ENCODE results near the gene GMDS.

GMDS gene

DNA sequence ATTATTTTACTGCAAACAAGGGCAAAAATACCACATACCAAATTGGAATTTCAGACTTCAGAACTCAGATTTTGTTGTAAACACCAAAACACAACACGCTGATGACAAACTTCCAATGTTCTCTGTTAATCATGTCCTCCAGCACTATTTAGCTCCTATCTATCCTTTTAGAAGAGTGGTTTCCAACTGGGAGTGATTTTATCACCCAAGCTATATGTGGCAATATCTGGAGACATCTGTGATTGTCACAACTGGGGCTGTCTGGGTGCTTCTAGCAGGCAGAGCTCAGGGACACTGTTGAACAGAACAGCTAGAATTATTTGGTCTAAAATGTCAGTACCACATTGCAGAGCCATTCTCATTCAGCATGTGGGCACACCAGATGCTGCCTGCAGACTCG, 391.1 kb downstream of the GMDS start:
- TF ChIP-seq, protein P1, sequence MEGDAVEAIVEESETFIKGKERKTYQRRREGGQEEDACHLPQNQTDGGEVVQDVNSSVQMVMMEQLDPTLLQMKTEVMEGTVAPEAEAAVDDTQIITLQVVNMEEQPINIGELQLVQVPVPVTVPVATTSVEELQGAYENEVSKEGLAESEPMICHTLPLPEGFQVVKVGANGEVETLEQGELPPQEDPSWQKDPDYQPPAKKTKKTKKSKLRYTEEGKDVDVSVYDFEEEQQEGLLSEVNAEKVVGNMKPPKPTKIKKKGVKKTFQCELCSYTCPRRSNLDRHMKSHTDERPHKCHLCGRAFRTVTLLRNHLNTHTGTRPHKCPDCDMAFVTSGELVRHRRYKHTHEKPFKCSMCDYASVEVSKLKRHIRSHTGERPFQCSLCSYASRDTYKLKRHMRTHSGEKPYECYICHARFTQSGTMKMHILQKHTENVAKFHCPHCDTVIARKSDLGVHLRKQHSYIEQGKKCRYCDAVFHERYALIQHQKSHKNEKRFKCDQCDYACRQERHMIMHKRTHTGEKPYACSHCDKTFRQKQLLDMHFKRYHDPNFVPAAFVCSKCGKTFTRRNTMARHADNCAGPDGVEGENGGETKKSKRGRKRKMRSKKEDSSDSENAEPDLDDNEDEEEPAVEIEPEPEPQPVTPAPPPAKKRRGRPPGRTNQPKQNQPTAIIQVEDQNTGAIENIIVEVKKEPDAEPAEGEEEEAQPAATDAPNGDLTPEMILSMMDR (IDR thresholded peaks at IDR 0.05; ENCODE audit: insufficient read depth, low read length, poor library complexity, severe bottlenecking) = no peak
- no peak for DNase-seq (ENCODE audit: extremely low read depth, insufficient read length)
- no peak overlapping the region for H3K4me3 ChIP-seq (replicated peaks; ENCODE audit: low read depth, low read length)
- no peaks in the 10 kb centered on the region for H3K36me3 ChIP-seq (ENCODE audit: control insufficient read depth, insufficient read depth, low read length)
- H3K27me3 ChIP-seq (replicated peaks; ENCODE audit: control insufficient read depth, insufficient read depth, low read length) = no peaks in the 10 kb centered on the region

DNA sequence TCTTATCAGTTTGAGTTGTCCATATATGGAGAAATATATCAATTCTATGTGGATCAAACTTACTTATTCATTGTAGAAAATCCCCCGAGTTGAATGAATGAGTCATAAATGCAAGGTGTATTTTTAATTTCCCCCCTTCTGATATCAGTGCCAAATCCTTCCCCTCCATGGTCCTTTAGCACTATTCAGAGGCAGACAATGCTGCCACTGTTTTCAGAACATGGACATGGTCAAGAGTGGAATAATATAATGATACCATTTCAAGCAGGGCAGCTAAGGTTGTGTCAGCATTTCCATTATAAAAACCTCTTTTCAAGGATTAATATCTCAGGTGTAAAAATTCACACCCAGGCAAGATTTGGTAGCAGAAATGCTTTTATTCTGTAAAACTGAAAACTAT, 391.6 kb downstream of the GMDS start:
- no peaks in the 10 kb centered on the region for H3K27me3 ChIP-seq (replicated peaks; ENCODE audit: control insufficient read depth, insufficient read depth, low read length)
- no peaks in the 10 kb centered on the region for H3K36me3 ChIP-seq (ENCODE audit: control insufficient read depth, insufficient read depth, low read length)
- TF ChIP-seq, protein P1 (IDR thresholded peaks at IDR 0.05; ENCODE audit: insufficient read depth, low read length, poor library complexity, severe bottlenecking) = no peak
- H3K4me3 ChIP-seq (replicated peaks; ENCODE audit: low read depth, low read length) = no peak overlapping the region
- DNase-seq (ENCODE audit: extremely low read depth, insufficient read length) = no peak

DNA sequence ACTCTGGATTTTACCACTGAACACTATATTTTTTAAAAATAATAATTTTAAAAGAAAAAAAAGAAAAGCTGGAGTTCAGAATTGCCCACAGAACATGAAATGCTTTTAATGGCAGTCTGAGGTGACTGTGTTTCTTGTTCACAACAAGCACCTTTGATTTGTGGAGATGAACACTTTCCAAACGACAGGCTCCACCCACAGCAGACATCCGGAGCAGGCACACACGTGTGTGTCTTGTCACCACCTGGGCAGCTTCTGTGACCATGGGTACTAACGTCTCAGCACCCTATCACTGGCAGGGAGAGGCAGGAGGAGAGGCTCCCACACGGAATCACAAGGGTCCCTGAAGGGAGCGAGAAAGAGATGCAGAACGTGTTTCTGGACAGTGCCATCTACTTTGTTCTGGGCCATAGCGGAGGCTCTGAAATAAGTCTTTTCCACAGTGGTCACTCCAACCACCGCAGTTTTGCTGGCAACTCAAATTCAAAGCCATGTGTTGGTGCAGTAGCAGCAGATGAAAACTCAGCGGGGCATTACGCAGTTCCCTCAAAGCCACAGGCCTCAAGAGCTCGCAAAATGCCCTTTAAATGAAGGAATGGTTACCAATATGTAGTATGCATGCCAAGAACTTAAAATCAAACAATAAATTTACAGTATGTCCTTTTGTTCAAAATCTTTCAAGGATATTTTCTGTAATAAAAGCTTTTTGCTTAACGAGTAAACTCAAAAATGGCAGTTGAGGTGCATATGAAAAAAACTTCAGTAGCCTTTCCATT, 393.5 kb downstream of the GMDS start:
- DNase-seq (ENCODE audit: extremely low read depth, insufficient read length) = no peak
- TF ChIP-seq, protein P1 (IDR thresholded peaks at IDR 0.05; ENCODE audit: insufficient read depth, low read length, poor library complexity, severe bottlenecking) = no peak
- H3K4me3 ChIP-seq (replicated peaks; ENCODE audit: low read depth, low read length) = no peak overlapping the region
- H3K27me3 ChIP-seq (replicated peaks; ENCODE audit: control insufficient read depth, insufficient read depth, low read length) = no peaks in the 10 kb centered on the region
- H3K36me3 ChIP-seq (ENCODE audit: control insufficient read depth, insufficient read depth, low read length) = no peaks in the 10 kb centered on the region

DNA sequence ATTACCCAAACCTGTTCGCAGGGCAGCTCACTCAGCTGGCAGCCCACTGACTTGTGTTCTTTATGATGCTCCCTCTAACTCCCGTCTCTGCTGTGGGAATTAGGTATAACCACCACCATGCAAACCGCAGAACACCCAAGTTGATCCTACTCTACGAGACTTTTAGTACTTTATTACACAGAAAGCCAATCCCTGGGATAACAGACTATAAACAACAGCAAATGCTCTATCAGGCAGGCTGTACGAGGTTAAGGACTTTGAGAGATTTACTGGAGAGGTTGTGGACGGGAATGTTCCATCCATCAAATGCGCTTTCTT, 394.6 kb downstream of the GMDS start:
- TF ChIP-seq, protein P1 (IDR thresholded peaks at IDR 0.05; ENCODE audit: insufficient read depth, low read length, poor library complexity, severe bottlenecking) = no peak

DNA sequence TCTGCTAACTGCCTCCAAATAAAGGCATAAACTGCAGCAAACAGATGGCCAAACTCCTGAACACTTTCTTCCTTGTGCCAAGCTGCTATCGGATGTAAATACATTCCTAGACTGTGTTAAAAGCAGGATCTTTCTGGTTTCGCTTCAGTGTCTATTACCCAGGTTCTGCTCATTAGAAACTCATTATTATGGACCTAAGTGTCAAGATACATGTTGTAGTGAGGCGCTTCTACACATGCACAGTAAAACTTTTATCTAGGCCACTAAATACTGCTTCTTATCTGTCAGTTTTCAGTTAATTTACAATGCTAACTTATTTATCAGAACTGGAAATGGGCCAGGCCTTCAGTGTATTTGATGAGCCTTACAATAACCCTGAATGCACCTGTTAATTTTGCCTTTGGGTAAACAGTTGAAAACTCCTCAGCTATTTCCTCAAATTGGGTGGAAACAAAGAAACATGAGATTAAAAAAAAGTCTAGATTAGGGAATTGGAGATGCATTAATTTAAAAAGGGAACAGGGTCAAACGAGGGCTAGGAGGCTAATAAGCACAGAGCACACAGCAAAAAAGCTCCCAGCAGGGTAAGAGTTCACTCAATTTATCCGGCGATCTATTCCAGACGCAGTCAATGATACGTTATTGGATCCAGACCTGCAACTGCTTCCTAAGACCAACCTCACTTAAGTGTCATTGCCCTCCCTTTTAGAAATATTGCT, 395.1 kb downstream of the GMDS start:
- TF ChIP-seq, protein P1 (IDR thresholded peaks at IDR 0.05; ENCODE audit: insufficient read depth, low read length, poor library complexity, severe bottlenecking) = no peak
- no peak overlapping the region for H3K4me3 ChIP-seq (replicated peaks; ENCODE audit: low read depth, low read length)
- H3K36me3 ChIP-seq (ENCODE audit: control insufficient read depth, insufficient read depth, low read length) = no peaks in the 10 kb centered on the region
- DNase-seq (ENCODE audit: extremely low read depth, insufficient read length) = no peak
- H3K27me3 ChIP-seq (replicated peaks; ENCODE audit: control insufficient read depth, insufficient read depth, low read length) = no peaks in the 10 kb centered on the region

More for the DNA sequence above, 394.6 kb downstream of the GMDS start:
- no peak overlapping the region for H3K4me3 ChIP-seq (replicated peaks; ENCODE audit: low read depth, low read length)
- no peaks in the 10 kb centered on the region for H3K27me3 ChIP-seq (replicated peaks; ENCODE audit: control insufficient read depth, insufficient read depth, low read length)
- DNase-seq (ENCODE audit: extremely low read depth, insufficient read length) = no peak
- H3K36me3 ChIP-seq (ENCODE audit: control insufficient read depth, insufficient read depth, low read length) = no peaks in the 10 kb centered on the region
